Measurements from ENCODE around the gene OR1J1.

DNA sequence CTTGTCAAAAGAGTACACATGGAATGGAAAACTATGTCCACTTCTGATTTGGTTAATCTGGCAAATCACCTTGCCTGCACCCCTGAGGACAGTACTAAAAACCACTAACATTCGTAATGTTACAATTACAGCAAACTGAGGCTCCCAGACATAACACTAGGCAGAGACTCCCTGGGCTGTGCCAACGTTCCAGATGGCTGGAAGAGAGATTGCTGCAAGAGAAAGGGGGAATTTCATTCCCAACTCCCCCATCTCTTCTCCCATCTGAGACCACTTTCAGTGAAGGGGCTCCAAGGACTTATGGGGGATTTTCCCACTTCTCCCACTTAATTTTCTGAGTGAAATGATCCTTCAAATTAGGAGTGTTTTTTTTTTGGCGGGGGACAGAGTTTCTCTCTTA, 11.3 kb downstream of the OR1J1 start:
- TF ChIP-seq POLR2A (IDR thresholded peaks at IDR 0.05; ENCODE audit: low read depth, low read length) = no peak
- no peak for TF ChIP-seq POLR2AphosphoS5 (IDR thresholded peaks at IDR 0.05; ENCODE audit: low read depth, low read length)
- no peak for TF ChIP-seq TAF1 (IDR thresholded peaks at IDR 0.05; ENCODE audit: borderline replicate concordance, low read depth, low read length)

Data from GM12892 (cell line).